ENCODE data around the gene METAP1.

Gene METAP1

GRCh38 chr4:99082192-99082591 lies 86.7 kb downstream of the METAP1 start:
- ATAC-seq = no peak
- TF ChIP-seq TOX (CRISPR knock-in tag; IDR thresholded peaks at IDR 0.05; ENCODE audit: borderline replicate concordance) (no peak), SNAI2 (CRISPR knock-in tag; IDR thresholded peaks at IDR 0.05) (no peak), ZC3H10 (CRISPR knock-in tag; IDR thresholded peaks at IDR 0.05) (no peak), BACH2 (CRISPR knock-in tag; IDR thresholded peaks at IDR 0.05; ENCODE audit: borderline replicate concordance) (no peak), CSRNP3 (CRISPR knock-in tag; IDR thresholded peaks at IDR 0.05) (no peak), PPARA (CRISPR knock-in tag; IDR thresholded peaks at IDR 0.05; ENCODE audit: borderline replicate concordance) (no peak), ARNTL (CRISPR knock-in tag; IDR thresholded peaks at IDR 0.05; ENCODE audit: borderline replicate concordance, low read depth) (no peak), ESRRG (CRISPR knock-in tag; IDR thresholded peaks at IDR 0.05) (no peak), ZNF8 (CRISPR knock-in tag; IDR thresholded peaks at IDR 0.05) (no peak), OSR1 (CRISPR knock-in tag; IDR thresholded peaks at IDR 0.05) (no peak), ISL1 (CRISPR knock-in tag; IDR thresholded peaks at IDR 0.05) (no peak)
- TF ChIP-seq, protein P1, sequence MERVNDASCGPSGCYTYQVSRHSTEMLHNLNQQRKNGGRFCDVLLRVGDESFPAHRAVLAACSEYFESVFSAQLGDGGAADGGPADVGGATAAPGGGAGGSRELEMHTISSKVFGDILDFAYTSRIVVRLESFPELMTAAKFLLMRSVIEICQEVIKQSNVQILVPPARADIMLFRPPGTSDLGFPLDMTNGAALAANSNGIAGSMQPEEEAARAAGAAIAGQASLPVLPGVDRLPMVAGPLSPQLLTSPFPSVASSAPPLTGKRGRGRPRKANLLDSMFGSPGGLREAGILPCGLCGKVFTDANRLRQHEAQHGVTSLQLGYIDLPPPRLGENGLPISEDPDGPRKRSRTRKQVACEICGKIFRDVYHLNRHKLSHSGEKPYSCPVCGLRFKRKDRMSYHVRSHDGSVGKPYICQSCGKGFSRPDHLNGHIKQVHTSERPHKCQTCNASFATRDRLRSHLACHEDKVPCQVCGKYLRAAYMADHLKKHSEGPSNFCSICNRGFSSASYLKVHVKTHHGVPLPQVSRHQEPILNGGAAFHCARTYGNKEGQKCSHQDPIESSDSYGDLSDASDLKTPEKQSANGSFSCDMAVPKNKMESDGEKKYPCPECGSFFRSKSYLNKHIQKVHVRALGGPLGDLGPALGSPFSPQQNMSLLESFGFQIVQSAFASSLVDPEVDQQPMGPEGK (CRISPR knock-in tag; IDR thresholded peaks at IDR 0.05; ENCODE audit: borderline replicate concordance) = no peak
- TF ChIP-seq, protein P2, sequence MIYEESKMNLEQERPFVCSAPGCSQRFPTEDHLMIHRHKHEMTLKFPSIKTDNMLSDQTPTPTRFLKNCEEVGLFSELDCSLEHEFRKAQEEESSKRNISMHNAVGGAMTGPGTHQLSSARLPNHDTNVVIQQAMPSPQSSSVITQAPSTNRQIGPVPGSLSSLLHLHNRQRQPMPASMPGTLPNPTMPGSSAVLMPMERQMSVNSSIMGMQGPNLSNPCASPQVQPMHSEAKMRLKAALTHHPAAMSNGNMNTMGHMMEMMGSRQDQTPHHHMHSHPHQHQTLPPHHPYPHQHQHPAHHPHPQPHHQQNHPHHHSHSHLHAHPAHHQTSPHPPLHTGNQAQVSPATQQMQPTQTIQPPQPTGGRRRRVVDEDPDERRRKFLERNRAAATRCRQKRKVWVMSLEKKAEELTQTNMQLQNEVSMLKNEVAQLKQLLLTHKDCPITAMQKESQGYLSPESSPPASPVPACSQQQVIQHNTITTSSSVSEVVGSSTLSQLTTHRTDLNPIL (CRISPR knock-in tag; IDR thresholded peaks at IDR 0.05; ENCODE audit: low read depth) = no peak

DNA sequence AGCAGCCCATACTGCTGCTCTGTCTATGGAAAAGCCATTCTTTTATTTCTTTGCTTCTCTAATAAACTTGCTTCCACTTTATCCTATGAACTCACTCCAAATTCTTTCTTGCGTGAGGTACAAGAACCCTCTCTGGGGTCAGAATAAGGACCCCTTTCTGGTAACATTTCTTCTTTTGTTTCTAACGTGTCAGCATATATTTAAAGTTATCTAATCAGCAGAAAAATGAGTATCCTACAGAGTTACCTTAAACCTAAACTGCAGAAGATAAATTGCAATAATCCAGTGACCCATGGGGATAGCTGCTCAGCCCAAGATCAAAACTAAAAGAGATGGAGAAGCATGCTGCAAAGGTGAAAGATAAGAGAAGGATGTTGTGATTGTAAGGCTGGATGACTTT lies 89.1 kb downstream of the METAP1 start:
- TF ChIP-seq CSRNP3 (CRISPR knock-in tag; IDR thresholded peaks at IDR 0.05) (no peak), ISL1 (CRISPR knock-in tag; IDR thresholded peaks at IDR 0.05) (no peak), PPARA (CRISPR knock-in tag; IDR thresholded peaks at IDR 0.05; ENCODE audit: borderline replicate concordance) (no peak), ZNF70 (CRISPR knock-in tag; IDR thresholded peaks at IDR 0.05) (no peak), GLIS3 (CRISPR knock-in tag; IDR thresholded peaks at IDR 0.05) (no peak), ESRRG (CRISPR knock-in tag; IDR thresholded peaks at IDR 0.05) (no peak), SNAI2 (CRISPR knock-in tag; IDR thresholded peaks at IDR 0.05) (no peak), ZNF8 (CRISPR knock-in tag; IDR thresholded peaks at IDR 0.05) (no peak), BACH2 (CRISPR knock-in tag; IDR thresholded peaks at IDR 0.05; ENCODE audit: borderline replicate concordance) (no peak), OSR1 (CRISPR knock-in tag; IDR thresholded peaks at IDR 0.05) (no peak)
- TF ChIP-seq, protein P1 (CRISPR knock-in tag; IDR thresholded peaks at IDR 0.05; ENCODE audit: borderline replicate concordance) = no peak
- TF ChIP-seq, protein P2 (CRISPR knock-in tag; IDR thresholded peaks at IDR 0.05; ENCODE audit: low read depth) = no peak
- TF ChIP-seq, protein P3, sequence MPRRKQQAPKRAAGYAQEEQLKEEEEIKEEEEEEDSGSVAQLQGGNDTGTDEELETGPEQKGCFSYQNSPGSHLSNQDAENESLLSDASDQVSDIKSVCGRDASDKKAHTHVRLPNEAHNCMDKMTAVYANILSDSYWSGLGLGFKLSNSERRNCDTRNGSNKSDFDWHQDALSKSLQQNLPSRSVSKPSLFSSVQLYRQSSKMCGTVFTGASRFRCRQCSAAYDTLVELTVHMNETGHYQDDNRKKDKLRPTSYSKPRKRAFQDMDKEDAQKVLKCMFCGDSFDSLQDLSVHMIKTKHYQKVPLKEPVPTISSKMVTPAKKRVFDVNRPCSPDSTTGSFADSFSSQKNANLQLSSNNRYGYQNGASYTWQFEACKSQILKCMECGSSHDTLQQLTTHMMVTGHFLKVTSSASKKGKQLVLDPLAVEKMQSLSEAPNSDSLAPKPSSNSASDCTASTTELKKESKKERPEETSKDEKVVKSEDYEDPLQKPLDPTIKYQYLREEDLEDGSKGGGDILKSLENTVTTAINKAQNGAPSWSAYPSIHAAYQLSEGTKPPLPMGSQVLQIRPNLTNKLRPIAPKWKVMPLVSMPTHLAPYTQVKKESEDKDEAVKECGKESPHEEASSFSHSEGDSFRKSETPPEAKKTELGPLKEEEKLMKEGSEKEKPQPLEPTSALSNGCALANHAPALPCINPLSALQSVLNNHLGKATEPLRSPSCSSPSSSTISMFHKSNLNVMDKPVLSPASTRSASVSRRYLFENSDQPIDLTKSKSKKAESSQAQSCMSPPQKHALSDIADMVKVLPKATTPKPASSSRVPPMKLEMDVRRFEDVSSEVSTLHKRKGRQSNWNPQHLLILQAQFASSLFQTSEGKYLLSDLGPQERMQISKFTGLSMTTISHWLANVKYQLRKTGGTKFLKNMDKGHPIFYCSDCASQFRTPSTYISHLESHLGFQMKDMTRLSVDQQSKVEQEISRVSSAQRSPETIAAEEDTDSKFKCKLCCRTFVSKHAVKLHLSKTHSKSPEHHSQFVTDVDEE (CRISPR knock-in tag; IDR thresholded peaks at IDR 0.05) = no peak
- no peak for ATAC-seq

Measured in SK-N-SH treated with all-trans-retinoic acid at 6 μM for 48 hours (cell line).